Measurements from ENCODE around the gene RNF144B.
"Not testable (repeated sequence)": the region's sequence is repeated elsewhere in the genome, so short reads cannot be mapped to it uniquely, and the experiment has no call there.

RNF144B gene

GRCh38 chr6:18409602-18410001, 22.5 kb downstream of the RNF144B start:
- DNase-seq (ENCODE audit: low spot score) = not testable (repeated sequence)

- DNase-seq (ENCODE audit: low spot score) = no peak
Observed at GRCh38 chr6:18410412-18410811, 23.3 kb downstream of the RNF144B start.

GRCh38 chr6:18412068-18412467, 24.9 kb downstream of the RNF144B start:
- no peak for DNase-seq (ENCODE audit: low spot score)

- no peak for DNase-seq (ENCODE audit: low spot score)
Observed at GRCh38 chr6:18412644-18413043, 25.5 kb downstream of the RNF144B start.

GRCh38 chr6:18413381-18413780, 26.2 kb downstream of the RNF144B start:
- no peak for DNase-seq (ENCODE audit: low spot score)

DNA sequence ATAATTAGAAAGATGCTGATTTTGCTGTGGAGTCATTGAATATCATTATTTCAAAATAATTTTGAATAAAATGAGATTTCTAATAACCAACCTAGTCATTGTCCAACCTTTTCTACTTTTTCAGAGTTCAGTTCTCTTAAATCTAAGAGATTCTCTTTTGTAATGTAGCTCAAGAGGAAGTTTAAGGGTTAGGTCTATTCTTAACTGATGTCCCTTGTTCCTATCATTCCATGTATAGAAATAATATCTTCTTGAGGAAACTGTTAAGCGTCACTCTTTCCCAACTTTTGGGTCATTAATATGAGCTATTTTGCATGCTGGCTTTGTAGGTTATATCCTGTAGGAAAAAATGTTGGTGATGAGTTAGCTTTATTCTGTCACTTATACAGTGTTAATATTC, 27.0 kb downstream of the RNF144B start:
- DNase-seq (ENCODE audit: low spot score) = no peak

GRCh38 chr6:18415207-18415606, 28.1 kb downstream of the RNF144B start:
- DNase-seq (ENCODE audit: low spot score) = no peak

DNA sequence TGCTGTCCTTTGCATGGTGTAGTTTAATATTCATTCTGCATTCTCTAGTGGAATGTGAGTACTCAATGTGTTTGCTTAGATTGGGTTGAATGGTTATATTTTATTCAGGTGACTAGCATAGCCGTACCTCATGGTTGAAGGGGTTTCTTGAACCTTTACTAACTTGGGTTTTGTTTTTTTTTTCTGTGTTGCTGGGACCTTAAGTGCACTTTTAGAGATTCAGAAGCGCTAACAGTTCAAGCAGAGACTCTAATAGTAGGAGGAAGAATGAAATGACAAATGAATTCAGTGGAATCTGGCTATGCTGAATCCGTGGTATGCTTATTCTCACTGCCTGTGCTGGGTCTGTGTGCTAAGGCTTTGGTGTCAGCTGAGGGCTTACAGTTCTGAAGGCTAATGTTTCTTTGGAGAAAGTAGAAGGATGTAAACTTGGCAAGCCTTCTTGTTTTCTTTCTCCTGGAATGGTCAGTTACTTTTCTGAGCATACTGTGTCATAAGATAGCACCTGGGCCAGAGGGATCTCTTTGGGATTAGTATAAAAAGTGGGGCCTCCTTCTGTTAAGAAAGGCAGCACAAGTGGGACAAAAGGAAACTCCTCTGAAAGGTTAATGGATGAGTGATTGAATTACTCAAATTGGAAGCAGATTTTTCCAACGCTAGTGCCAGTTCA, 28.7 kb downstream of the RNF144B start:
- DNase-seq (ENCODE audit: low spot score) = no peak

GRCh38 chr6:18416341-18416679, 29.2 kb downstream of the RNF144B start:
- DNase-seq (ENCODE audit: low spot score) = no peak

DNA sequence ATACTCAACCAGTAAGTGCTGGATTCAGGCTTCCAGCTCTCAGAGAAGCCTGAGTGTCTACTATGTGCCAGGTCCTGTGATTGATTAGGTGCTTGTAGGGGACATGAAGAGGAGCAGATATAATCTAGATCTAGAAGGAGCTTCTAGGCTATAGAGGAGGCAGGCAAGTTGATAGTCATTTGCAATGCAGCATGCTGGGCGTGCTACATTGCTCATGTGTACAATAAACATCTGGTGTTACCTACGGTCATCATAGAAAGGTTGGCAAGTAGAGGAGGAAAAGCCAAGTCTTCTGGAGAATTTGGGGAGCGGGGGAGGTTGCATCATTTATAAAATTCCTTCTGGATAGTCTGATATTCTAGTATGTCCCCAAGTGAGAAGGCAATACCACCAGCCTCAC, 33.2 kb downstream of the RNF144B start:
- DNase-seq (ENCODE audit: low spot score) = no peak

DNA sequence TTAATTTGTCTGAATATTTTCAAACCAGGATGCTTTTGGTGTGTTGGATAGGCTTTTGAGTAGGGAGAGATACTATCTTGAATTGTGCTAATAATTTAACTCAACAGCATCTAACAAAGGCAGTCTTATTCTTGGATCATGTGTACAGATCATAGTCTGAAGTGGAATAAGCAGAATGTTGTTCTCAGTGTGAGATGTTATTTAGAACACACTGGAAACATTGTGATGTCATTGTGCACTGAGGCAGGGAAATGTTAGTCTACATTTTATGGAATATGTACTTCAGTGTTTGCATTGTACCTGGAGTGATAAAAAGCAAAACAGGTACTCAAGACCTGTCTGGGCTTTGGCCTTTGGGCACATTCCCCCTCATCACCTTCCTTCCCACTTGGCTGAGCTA, 35.0 kb downstream of the RNF144B start:
- peak; percentile 91 for DNase-seq (ENCODE audit: low spot score)

DNA sequence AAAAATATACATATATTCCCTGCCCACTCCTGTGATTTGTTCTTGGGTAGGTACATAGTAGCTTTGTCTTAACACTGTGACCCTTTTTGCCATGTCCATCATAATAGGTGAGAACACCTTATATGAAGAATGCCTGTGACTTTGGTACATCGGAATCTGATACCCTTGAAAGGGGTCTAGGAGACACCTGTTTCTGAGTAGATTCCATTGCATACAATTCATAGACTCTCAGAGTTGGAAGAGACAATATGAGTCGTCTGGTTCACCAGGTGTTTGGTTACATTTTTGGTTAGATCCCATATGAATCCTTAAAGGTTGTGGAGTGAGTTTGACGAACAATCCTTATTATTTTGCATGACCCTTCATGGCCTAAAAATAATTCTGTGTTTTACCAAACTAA, 36.3 kb downstream of the RNF144B start:
- no peak for DNase-seq (ENCODE audit: low spot score)

DNA sequence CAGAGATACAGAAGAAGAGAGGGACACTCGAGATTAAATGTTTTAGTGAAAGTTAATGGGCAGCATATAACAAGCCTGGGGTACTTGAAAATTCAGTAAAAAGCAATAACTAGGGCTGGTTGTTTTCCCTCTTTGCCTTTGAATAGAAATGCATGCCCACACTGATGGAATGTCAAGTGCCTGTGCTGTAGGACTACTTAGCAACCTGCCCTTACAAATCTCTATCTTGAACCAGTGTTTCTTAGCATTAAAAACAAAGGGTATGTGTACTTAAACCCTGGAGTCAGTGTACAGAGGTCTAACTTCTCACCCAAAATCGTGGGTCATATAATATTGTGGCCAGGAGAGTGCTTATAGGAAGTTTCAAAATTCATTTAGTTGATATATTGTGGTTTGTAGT, 37.1 kb downstream of the RNF144B start:
- no peak for DNase-seq (ENCODE audit: low spot score)

- no peak for DNase-seq (ENCODE audit: low spot score)
Observed at GRCh38 chr6:18425218-18425617, 38.1 kb downstream of the RNF144B start.

DNA sequence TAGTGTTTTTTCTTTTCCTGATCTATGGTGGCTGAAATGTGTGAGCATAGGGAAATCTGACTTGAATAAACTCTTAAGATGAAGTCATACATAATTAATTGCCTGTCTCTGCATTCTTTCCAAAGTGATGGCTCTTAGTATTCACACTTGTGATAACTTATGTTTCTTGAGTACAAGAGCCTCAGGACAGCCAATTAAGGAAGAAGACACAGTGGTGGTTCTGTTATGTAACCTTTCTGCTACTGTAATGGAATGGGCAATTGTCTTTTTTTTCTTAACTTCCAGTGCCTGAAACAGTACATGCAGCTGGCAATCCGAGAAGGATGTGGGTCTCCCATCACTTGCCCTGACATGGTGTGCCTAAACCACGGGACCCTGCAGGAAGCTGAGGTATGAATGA, 40.1 kb downstream of the RNF144B start:
- peak; percentile 10 for DNase-seq (ENCODE audit: low spot score)

- no peak for DNase-seq (ENCODE audit: low spot score)
Observed at GRCh38 chr6:18429655-18430297, 42.6 kb downstream of the RNF144B start.

GRCh38 chr6:18431581-18431980, 44.4 kb downstream of the RNF144B start:
- no peak for DNase-seq (ENCODE audit: low spot score)

GRCh38 chr6:18432180-18432579, 45.0 kb downstream of the RNF144B start:
- DNase-seq (ENCODE audit: low spot score) = no peak

DNA sequence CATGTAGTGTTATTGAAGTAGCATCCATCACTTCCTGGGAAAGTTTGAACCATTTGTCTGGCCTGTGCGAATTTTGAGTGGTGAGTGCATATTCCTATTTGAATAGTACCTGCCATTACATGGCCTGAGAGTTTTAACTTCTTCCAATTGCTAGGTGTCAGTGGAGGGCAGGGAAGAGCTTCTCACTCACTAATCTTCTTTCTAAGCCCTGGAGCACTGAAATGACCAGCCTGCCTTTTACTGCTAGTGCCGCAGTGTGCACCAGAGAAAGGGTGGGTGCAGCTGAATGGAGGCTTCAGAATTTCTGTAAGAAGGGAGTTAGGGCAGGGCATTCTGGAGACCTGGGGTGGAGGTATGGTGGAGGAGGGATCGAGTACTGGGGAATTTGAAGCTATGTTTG, 45.5 kb downstream of the RNF144B start:
- no peak for DNase-seq (ENCODE audit: low spot score)

DNA sequence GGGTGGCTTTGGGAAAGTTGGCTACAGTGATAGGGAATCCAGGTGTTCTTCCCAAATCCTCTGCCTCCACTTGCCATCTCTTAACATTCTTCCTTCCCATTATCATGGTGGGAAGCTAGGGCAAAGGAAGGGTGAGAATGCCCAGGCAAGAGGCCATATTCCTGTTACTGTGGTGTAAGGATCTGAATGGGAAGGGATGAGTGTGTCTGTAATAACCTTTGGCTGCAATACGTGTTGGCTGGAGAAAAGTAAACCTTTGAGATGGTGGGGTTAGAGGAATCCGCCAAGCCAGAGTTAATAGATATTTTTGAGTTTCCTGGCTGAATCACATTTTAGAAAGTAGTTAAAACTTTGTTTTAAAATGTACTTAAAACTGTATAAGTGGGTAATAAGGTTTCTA, 45.9 kb downstream of the RNF144B start:
- DNase-seq (ENCODE audit: low spot score) = no peak

DNA sequence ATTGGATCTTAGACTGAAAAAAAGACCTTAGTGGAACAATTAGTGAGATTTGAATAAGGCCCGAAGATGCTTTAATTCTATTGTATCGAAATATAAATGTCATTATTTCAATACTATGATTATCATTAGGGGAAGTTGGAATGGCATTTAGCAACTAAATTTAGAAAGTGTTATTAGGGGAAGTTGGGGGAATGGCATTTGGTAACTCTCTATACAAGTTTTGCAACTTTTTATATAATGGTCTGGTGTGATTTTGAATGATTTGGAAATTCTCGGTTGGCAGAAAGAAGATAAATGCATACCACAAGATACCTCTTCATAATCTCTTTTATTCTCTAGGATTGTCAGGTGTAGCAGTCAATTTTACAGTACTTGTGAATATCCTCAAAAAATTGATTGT, 49.2 kb downstream of the RNF144B start:
- no peak for DNase-seq (ENCODE audit: low spot score)

GRCh38 chr6:18439581-18439980, 52.4 kb downstream of the RNF144B start:
- no peak for DNase-seq (ENCODE audit: low spot score)

- no peak for DNase-seq (ENCODE audit: low spot score)
Observed at GRCh38 chr6:18441251-18441979, 54.3 kb downstream of the RNF144B start.

GRCh38 chr6:18444111-18444510, 57.0 kb downstream of the RNF144B start:
- DNase-seq (ENCODE audit: low spot score) = no peak

All from COLO829 (cell line).